OCI-LY1 (cell line): ENCODE measurements around the gene CDC27.
"Not testable (repeated sequence)": the region's sequence is repeated elsewhere in the genome, so short reads cannot be mapped to it uniquely, and the experiment has no call there.

Source experiments
- H2AFZ ChIP-seq: fragments of 200-600 bp; sonication (generic), shearing (Covaris generic); 2 replicates; pipeline ENCODE4 v1.6.0; 2014; ENCODE audit warnings: antibody characterized with exemption, mild to moderate bottlenecking, low read length
- H3F3A ChIP-seq: fragments of 200-600 bp; sonication (generic), shearing (Covaris generic); 2 replicates; pipeline ENCODE4 v1.6.0; 2014; ENCODE audit warnings: mild to moderate bottlenecking, antibody characterized with exemption, low read length, moderate library complexity; ENCODE audit not compliant: insufficient read depth
- H3K27ac ChIP-seq: fragments of 200-600 bp; sonication (generic); 2 replicates; pipeline ENCODE4 v1.5.1; 2014; ENCODE audit warnings: low read length, mixed run types, mild to moderate bottlenecking, low read depth; ENCODE audit not compliant: poor library complexity, severe bottlenecking
- H3K27me3 ChIP-seq: fragments of 200-600 bp; sonication (generic); 2 replicates; pipeline ENCODE4 v1.6.0; 2014; ENCODE audit warnings: antibody characterized with exemption, mild to moderate bottlenecking, low read length, moderate library complexity; ENCODE audit not compliant: insufficient read depth
- H3K36me3 ChIP-seq: fragments of 200-600 bp; sonication (generic); 2 replicates; pipeline ENCODE4 v1.6.1; 2014; ENCODE audit warnings: mild to moderate bottlenecking, antibody characterized with exemption, low read length, moderate library complexity, mixed read lengths; ENCODE audit not compliant: insufficient read depth
- H3K4me1 ChIP-seq: fragments of 200-600 bp; sonication (generic); 2 replicates; pipeline ENCODE4 v1.5.1; 2014; ENCODE audit warnings: mild to moderate bottlenecking, low read length, moderate library complexity; ENCODE audit not compliant: insufficient read depth, severe bottlenecking
- H3K4me2 ChIP-seq: fragments of 200-600 bp; sonication (generic), shearing (Covaris generic); 2 replicates; pipeline ENCODE4 v1.6.1; 2014; ENCODE audit warnings: low read length
- H3K4me3 ChIP-seq: fragments of 200-600 bp; sonication (generic); 2 replicates; pipeline ENCODE4 v1.5.1; 2014; ENCODE audit warnings: low read length, low read depth, mild to moderate bottlenecking, mixed read lengths; ENCODE audit not compliant: poor library complexity, severe bottlenecking
- H3K79me2 ChIP-seq: fragments of 200-600 bp; shearing (Covaris generic); 2 replicates; pipeline ENCODE4 v1.6.1; 2016; ENCODE audit warnings: mixed run types, low read length, mixed read lengths; ENCODE audit not compliant: insufficient read depth
- H3K9ac ChIP-seq: fragments of 200-600 bp; sonication (generic), shearing (Covaris generic); 2 replicates; pipeline ENCODE4 v1.6.1; 2014; ENCODE audit warnings: mild to moderate bottlenecking, low read length, mixed read lengths
- H3K9me2 ChIP-seq: fragments of 200-600 bp; sonication (generic), shearing (Covaris generic); 2 replicates; pipeline ENCODE4 v1.6.1; 2014; ENCODE audit warnings: low read depth, mild to moderate bottlenecking, low read length, mixed read lengths
- H3K9me3 ChIP-seq: fragments of 200-600 bp; shearing (Covaris generic); 2 replicates; pipeline ENCODE4 v1.6.1; 2014; ENCODE audit warnings: low read length, mixed read lengths
- H4K20me1 ChIP-seq: fragments of 200-600 bp; sonication (generic), shearing (Covaris generic); 2 replicates; pipeline ENCODE4 v1.6.0; 2016; ENCODE audit warnings: mild to moderate bottlenecking, low read length; ENCODE audit not compliant: insufficient read depth
- EZH2 ChIP-seq: fragments of 200-600 bp; sonication (generic), shearing (Covaris generic); IDR thresholded peaks from 2 replicates; pipeline ENCODE4 v1.8.0; 2017; ENCODE audit warnings: borderline replicate concordance, mixed run types, mild to moderate bottlenecking, antibody characterized with exemption, low read length, moderate library complexity, mixed read lengths
- TF ChIP-seq, protein P1 (sequence below): fragments of 200-600 bp; sonication (generic), shearing (Covaris generic); IDR thresholded peaks from 2 replicates; pipeline ENCODE4 v1.5.1; 2017; ENCODE audit warnings: mild to moderate bottlenecking, antibody characterized with exemption, low read length, moderate library complexity, mixed read lengths

CDC27 gene

DNA sequence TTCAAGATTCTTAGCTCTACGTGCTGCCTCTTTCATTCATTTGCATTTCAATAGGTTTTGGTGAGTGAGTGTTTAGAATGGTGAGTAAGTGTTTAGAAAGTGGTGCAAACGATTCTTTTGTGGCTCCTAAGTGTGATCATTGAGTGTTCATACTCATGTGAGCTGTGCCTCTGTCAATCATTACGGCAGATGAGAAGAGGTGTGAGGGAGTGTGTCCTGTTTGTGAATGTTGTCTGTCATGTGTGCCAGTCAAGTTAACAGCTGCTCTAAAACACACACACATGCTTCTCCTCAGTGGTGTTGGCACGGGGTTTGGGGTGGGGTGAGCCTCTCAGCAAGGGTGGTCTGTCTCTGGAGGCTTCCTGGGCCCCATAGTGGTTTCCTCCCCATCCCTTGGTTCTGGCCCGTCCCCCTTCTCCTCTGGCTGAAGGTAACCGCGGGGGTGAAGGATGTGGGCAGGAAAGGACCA, 31.5 kb upstream of the CDC27 start:
- Histone ChIP-seq H3K4me1 (peaks cover 23% of the 10 kb centered on the region), H3K27me3 (no peaks in the 10 kb centered on the region), H2AFZ (no peak overlapping the region), H3K36me3 (no peaks in the 10 kb centered on the region), H3F3A (no peaks in the 10 kb centered on the region), H3K27ac (no peak overlapping the region), H3K79me2 (no peaks in the 10 kb centered on the region), H3K9me3 (peaks cover 5% of the 10 kb centered on the region; the same call in 1 of the 2 replicates), H3K9ac (no peak overlapping the region), H4K20me1 (no peaks in the 10 kb centered on the region), H3K9me2 (no peaks in the 10 kb centered on the region), H3K4me2 (no peak overlapping the region; the same call in 1 of the 2 replicates), H3K4me3 (no peak overlapping the region)
- no peak for TF ChIP-seq EZH2
- TF ChIP-seq, protein P1, sequence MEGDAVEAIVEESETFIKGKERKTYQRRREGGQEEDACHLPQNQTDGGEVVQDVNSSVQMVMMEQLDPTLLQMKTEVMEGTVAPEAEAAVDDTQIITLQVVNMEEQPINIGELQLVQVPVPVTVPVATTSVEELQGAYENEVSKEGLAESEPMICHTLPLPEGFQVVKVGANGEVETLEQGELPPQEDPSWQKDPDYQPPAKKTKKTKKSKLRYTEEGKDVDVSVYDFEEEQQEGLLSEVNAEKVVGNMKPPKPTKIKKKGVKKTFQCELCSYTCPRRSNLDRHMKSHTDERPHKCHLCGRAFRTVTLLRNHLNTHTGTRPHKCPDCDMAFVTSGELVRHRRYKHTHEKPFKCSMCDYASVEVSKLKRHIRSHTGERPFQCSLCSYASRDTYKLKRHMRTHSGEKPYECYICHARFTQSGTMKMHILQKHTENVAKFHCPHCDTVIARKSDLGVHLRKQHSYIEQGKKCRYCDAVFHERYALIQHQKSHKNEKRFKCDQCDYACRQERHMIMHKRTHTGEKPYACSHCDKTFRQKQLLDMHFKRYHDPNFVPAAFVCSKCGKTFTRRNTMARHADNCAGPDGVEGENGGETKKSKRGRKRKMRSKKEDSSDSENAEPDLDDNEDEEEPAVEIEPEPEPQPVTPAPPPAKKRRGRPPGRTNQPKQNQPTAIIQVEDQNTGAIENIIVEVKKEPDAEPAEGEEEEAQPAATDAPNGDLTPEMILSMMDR: no peak

DNA sequence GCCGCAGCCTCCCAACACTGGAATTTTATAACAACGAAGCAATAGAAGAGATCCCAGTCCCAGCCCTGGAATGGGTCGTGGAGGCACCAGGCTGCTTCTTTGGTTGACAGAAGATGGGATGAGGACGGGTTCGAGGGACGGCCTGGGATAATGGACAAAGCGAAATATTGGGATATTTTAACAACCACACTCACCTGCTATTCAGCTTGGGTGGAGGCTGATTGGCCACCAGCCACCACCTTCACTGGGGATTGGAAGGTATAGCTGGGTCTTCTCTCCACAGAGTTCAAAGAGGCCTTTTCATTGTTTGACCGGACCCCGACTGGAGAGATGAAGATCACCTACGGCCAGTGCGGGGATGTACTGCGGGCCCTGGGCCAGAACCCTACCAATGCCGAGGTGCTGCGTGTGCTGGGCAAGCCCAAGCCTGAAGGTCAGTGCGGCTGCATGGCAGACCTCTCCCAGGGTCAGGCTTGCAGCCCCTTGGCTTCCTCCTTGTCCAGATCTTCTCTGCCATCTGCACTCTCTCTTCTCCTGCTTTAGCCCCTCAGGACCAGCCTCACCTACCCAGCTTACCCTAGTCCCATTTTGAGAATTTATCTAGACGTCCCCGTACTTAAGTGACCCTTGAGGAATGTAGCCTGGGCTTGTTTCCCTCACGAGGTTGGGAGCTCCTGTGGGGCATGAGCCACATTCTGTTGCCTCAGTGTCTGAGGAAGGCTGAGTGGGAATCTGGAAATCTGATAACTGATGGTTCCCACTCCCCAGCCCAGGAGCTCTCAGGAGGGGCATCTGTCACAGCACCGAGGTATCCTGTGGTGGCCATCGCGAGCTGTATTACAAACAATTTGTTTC, 30.8 kb upstream of the CDC27 start:
- no peak overlapping the region for H3K9ac ChIP-seq
- no peak for TF ChIP-seq EZH2
- TF ChIP-seq, protein P1: no peak
- H3F3A ChIP-seq: no peaks in the 10 kb centered on the region
- H2AFZ ChIP-seq: no peak overlapping the region
- H3K9me3 ChIP-seq: peaks cover 5% of the 10 kb centered on the region; the same call in 1 of the 2 replicates
- no peaks in the 10 kb centered on the region for H3K79me2 ChIP-seq
- no peak overlapping the region for H3K4me3 ChIP-seq
- H3K4me2 ChIP-seq: no peak overlapping the region
- H3K36me3 ChIP-seq: no peaks in the 10 kb centered on the region
- no peaks in the 10 kb centered on the region for H3K9me2 ChIP-seq
- no peaks in the 10 kb centered on the region for H3K27me3 ChIP-seq
- no peaks in the 10 kb centered on the region for H4K20me1 ChIP-seq
- H3K27ac ChIP-seq: no peak overlapping the region
- H3K4me1 ChIP-seq: peaks cover 23% of the 10 kb centered on the region

DNA sequence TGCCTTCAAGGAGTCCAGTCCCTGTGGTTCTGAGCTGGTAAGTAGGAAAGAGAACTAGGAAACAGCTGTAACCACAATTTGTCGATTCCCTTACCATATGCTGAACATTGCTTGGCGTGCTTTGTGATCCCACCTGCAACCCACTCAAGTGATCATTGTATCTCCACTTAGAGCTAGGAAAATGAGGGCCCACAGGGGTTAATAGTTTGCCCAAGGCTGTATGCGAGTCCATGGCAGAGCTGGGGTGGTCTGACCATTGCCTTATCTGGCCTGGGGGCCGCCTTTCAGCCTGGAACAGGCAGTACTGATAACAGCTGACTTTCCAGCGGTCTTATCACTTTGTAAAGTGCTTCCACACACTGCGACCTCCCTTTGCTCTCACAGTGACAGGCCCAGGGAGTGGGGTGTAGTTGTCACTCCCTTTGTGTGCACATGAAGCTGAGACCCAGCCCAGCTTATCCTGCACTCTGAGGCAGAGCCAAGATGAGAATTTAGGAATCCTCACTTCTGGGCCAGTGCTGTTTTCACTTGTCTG, 29.9 kb upstream of the CDC27 start:
- peak overlapping the region; percentile 32; the same call in 1 of the 2 replicates for H3K4me2 ChIP-seq
- H3K79me2 ChIP-seq: no peaks in the 10 kb centered on the region
- no peaks in the 10 kb centered on the region for H3K27me3 ChIP-seq
- no peak overlapping the region for H3K9ac ChIP-seq
- no peak overlapping the region for H3K4me3 ChIP-seq
- H3F3A ChIP-seq: no peaks in the 10 kb centered on the region
- H3K4me1 ChIP-seq: peaks cover 23% of the 10 kb centered on the region
- H3K9me3 ChIP-seq: no peaks in the 10 kb centered on the region
- H2AFZ ChIP-seq: 0 out of 2 replicates have a peak overlapping the region, but pooled peaks have one; percentile 67
- no peak for TF ChIP-seq EZH2
- TF ChIP-seq, protein P1: no peak
- no peak overlapping the region for H3K27ac ChIP-seq
- no peaks in the 10 kb centered on the region for H3K36me3 ChIP-seq
- H4K20me1 ChIP-seq: no peaks in the 10 kb centered on the region
- no peaks in the 10 kb centered on the region for H3K9me2 ChIP-seq

DNA sequence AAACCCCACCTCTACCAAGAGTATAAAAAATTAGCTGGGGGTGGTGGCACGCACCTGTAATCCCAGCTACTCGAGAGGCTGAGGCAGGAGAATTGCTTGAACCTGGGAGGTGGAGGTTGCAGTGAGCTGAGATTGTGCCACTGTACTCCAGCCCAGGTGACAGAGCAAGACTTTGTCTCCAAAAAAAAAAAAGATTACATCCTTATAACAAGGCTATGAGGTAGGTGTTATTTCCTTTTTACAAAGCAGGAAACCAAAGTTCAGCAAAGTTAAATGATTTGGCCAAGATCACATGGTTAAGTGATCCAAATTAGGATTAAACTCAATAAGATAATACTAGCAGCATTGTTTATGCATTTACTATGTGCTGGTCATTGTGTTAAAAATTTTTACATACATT, 28.2 kb upstream of the CDC27 start:
- not testable (repeated sequence) for H3K9ac ChIP-seq

DNA sequence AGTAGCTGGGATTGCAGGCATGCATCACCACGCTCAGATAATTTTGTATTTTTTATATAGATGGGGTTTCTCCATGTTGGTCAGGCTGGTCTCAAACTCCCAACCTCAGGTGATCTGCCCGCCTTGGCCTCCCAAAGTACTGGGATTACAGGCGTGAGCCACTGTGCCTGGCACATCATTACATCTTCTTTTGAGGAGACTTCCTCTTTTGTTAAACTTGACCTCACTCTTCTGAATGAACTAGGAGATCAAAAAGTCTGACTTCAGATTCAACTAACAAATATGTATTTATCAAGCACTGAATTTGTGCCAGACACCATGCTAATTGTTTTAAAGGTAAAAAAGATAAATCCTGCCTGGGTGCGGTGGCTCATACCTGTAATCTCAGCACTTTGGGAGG, 27.7 kb upstream of the CDC27 start:
- H3K79me2 ChIP-seq, H3K9me3 ChIP-seq, H2AFZ ChIP-seq, H3K27me3 ChIP-seq, H3F3A ChIP-seq, H3K9ac ChIP-seq, H3K4me3 ChIP-seq, H3K27ac ChIP-seq, H3K9me2 ChIP-seq, H3K4me2 ChIP-seq, H4K20me1 ChIP-seq, H3K36me3 ChIP-seq: not testable (repeated sequence)
- peaks cover 23% of the 10 kb centered on the region for H3K4me1 ChIP-seq

More for the DNA sequence above, 28.2 kb upstream of the CDC27 start:
- H2AFZ ChIP-seq, H3K9me3 ChIP-seq, H3F3A ChIP-seq, H3K27ac ChIP-seq, H3K79me2 ChIP-seq, H3K4me2 ChIP-seq, H3K4me3 ChIP-seq, H3K9me2 ChIP-seq, H3K36me3 ChIP-seq, H3K27me3 ChIP-seq, H4K20me1 ChIP-seq: not testable (repeated sequence)
- peaks cover 23% of the 10 kb centered on the region for H3K4me1 ChIP-seq
